Mucosa of descending colon (tissue), 3 donors: ENCODE measurements around the gene SLC9A3. TPM values are rescaled to one million over a fixed set of nuclear protein-coding genes. Genes with fewer than 3 reads are reported as not detected.
A peak's percentile ranks its signal among the peaks of the same experiment; 100 is the strongest.

ENCODE experiments used
- ATAC-seq: fragments of 200-7000 bp; cut with Tn5 transposase; one replicate; pipeline ENCODE4 v1.9.1; 2020; ENCODE audit warnings: mild to moderate bottlenecking, moderate library complexity
- DNase-seq, 3 donors: peaks; one replicate each; pipeline ENCODE4 v3.0.0-alpha.2; 2020
- H3K36me3 ChIP-seq: fragments of 200-600 bp; one replicate; pipeline ENCODE4 v1.8.0; 2021; ENCODE audit warnings: low read depth, mild to moderate bottlenecking
- H3K4me1 ChIP-seq: fragments of 200-600 bp; one replicate; pipeline ENCODE4 v1.8.0; 2021; ENCODE audit warnings: low read depth, mild to moderate bottlenecking
- H3K4me3 ChIP-seq: fragments of 200-600 bp; one replicate; pipeline ENCODE4 v1.8.0; 2021; ENCODE audit warnings: mild to moderate bottlenecking
- H3K9me3 ChIP-seq: fragments of 200-600 bp; one replicate; pipeline ENCODE4 v1.8.0; 2021; ENCODE audit warnings: mild to moderate bottlenecking
- intact Hi-C, 2 donors: fragments of 100-400 bp; cut with DNase I in 1 of 2; cut with micrococcal nuclease in 1 of 2; formaldehyde crosslinking; loops; one replicate each; pipeline versions ENCODE4 v1.11.0 to v1.11.1; 2022; cut with DNase I, micrococcal nuclease
- long read RNA-seq, 2 donors: library from polyadenylated mRNA; unstranded; transcript quantifications; one replicate each; pipeline ENCODE4 v2.0.0, GENCODE V29; 2019 to 2021
- total RNA-seq, 3 donors: library from RNA; stranded (reverse); fragmentation: NEBNext Ultra II Directional in 2 of 3; extraction: Animal tissue kit (Norgen Biotek cat#: 25700) in 2 of 3; gene quantifications; one replicate each; pipeline versions ENCODE4 v1.2.1 to v1.2.4, GENCODE V29; 2021 to 2023
- TF ChIP-seq, protein P1 (sequence below): fragments of 200-600 bp; IDR thresholded peaks from one replicate; pipeline ENCODE4 v1.8.0; 2022; ENCODE audit warnings: antibody characterized with exemption, mild to moderate bottlenecking
- donor health status: DM: no; HTN: no; CAD: no; lungs with moderate emphysema.
- donor health status: DM: no; HTN: no; CAD: no.
- donor health status: DM: no; HTN: yes; CAD: no.

SLC9A3 gene
- 100 to 1,000 TPM in 1 of 3 donors, 10 to 100 TPM in 2; 29.2 to 272 (median 77.7) TPM for total RNA-seq
- long read RNA-seq, donor 1, transcript SLC9A3-201 (17 exons, 2,584 nt), result major isoform, 10 of 68 reads
- long read RNA-seq, donor 1, partial matches to known transcripts, result 42 of 68 reads
- long read RNA-seq, donor 1, other reads (novel, unspliced or antisense), result 14 of 68 reads
- long read RNA-seq, donor 2, partial matches to known transcripts, result 0 of 6 reads
- long read RNA-seq, donor 2, other reads (novel, unspliced or antisense), result 6 of 6 reads

DNA sequence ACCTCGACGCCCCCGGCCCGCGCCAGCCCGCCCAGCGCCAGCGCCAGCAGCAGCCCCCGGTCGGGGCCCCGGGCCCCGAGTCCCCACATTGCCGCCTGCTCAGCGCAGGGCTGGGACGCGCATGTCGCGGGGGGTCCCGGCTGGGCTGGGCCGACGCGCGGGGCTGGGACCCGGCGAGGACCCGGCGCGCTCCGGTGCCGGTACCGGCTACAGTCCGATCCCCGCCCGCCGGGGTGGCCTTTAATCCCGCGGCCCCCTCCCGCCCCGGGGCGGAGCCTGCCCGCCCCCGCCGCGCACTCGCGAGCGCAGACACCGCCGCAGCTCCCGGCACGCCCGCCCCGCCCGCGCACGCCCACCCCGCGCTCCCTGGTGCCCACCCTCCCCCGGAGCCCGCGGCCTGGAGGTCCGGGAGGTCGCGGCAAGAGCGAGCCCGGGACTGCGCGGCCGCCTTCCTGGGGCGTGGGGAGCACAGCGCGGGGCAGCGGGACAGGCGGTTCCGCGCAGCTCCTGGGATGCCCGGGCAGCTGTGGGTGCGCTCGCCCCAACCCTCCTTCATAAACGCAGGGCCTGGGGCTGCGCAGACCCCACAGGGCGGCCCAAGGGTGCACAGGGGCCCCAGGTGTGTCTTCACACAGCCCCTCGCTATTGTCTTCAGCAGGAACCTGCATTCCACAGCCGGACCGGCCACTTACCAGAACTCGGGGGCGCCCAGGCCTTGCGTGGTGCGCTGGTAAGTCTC, at the start of gene SLC9A3:
TSS of gene SLC9A3 (minus strand) at position 216 of the 739 bp plus-strand sequence.
- H3K4me3 ChIP-seq, result no peak within 1 kb of the TSS
- no peaks in the 10 kb centered on the region for H3K9me3 ChIP-seq
- peaks cover 5% of the 10 kb centered on the region for H3K4me1 ChIP-seq
- no peaks in the 10 kb centered on the region for H3K36me3 ChIP-seq
- intact Hi-C loops, result no loop called here
- TF ChIP-seq, protein P1, sequence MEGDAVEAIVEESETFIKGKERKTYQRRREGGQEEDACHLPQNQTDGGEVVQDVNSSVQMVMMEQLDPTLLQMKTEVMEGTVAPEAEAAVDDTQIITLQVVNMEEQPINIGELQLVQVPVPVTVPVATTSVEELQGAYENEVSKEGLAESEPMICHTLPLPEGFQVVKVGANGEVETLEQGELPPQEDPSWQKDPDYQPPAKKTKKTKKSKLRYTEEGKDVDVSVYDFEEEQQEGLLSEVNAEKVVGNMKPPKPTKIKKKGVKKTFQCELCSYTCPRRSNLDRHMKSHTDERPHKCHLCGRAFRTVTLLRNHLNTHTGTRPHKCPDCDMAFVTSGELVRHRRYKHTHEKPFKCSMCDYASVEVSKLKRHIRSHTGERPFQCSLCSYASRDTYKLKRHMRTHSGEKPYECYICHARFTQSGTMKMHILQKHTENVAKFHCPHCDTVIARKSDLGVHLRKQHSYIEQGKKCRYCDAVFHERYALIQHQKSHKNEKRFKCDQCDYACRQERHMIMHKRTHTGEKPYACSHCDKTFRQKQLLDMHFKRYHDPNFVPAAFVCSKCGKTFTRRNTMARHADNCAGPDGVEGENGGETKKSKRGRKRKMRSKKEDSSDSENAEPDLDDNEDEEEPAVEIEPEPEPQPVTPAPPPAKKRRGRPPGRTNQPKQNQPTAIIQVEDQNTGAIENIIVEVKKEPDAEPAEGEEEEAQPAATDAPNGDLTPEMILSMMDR, result no peak
- DNase-seq (peak in 1 of 3 donors; percentile 45), ATAC-seq (peak; percentile 12)

- ATAC-seq (no peak), DNase-seq (no peak)
- intact Hi-C loops, result no loop called here
- Histone ChIP-seq H3K4me1 (no peaks in the 10 kb centered on the region), H3K9me3 (peaks cover 14% of the 10 kb centered on the region), H3K4me3 (no peak overlapping the region), H3K36me3 (no peaks in the 10 kb centered on the region)
- TF ChIP-seq, protein P1, result no peak
Observed at GRCh38 chr5:573976-574375, 49.7 kb upstream of the SLC9A3 start.

GRCh38 chr5:573206-573605, 49.0 kb upstream of the SLC9A3 start:
- Histone ChIP-seq H3K9me3 (peaks cover 14% of the 10 kb centered on the region), H3K4me3 (no peak overlapping the region), H3K4me1 (no peaks in the 10 kb centered on the region), H3K36me3 (no peaks in the 10 kb centered on the region)
- ATAC-seq (no peak), DNase-seq (no peak)
- intact Hi-C loops, result no loop called here
- TF ChIP-seq, protein P1, result no peak

GRCh38 chr5:572398-573019, 48.3 kb upstream of the SLC9A3 start:
- intact Hi-C loops, result no loop called here
- Histone ChIP-seq H3K4me3 (no peak overlapping the region), H3K4me1 (no peaks in the 10 kb centered on the region), H3K36me3 (no peaks in the 10 kb centered on the region), H3K9me3 (peaks cover 14% of the 10 kb centered on the region)
- DNase-seq (no peak), ATAC-seq (no peak)
- TF ChIP-seq, protein P1, result no peak

DNA sequence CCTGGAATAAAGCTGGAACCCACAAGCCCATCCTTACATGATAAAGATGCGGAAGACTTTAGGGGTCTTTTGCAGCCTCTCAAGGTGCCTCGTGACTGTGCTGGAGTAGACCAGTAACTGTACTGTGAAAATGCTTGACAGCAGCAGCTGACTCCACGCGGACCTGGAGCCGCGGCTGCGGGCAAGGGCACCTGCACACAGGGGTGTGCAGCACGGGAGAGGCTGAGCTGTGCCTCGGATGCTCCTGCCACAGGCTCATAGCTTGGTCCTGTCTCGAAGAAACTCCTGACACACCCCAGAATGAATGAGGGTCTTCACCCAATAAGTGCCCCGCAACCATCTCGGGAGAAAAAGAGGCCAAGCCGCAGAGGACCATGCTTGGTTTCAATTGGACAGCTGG, 47.5 kb upstream of the SLC9A3 start:
- no peaks in the 10 kb centered on the region for H3K4me1 ChIP-seq
- ATAC-seq, result no peak
- TF ChIP-seq, protein P1, result no peak
- H3K36me3 ChIP-seq, result no peaks in the 10 kb centered on the region
- intact Hi-C loops, result no loop called here
- H3K9me3 ChIP-seq, result peaks cover 11% of the 10 kb centered on the region
- DNase-seq, result no peak
- no peak overlapping the region for H3K4me3 ChIP-seq
